Measurements from ENCODE around the gene SYT6.

SYT6 gene

GRCh38 chr1:114082304-114082630 is 71.4 kb downstream of the SYT6 start:
- Histone ChIP-seq H3K79me2 (ENCODE audit: insufficient read depth, low read depth) (no peaks in the 10 kb centered on the region), H3K9ac (no peak overlapping the region), H4K20me1 (ENCODE audit: insufficient read depth) (no peaks in the 10 kb centered on the region), H3K4me1 (ENCODE audit: low read depth, poor library complexity, severe bottlenecking) (no peaks in the 10 kb centered on the region), H3K4me2 (no peak overlapping the region), H3K36me3 (ENCODE audit: insufficient read depth) (no peaks in the 10 kb centered on the region), H3K4me3 (IDR thresholded peaks at IDR 0.05; ENCODE audit: insufficient read depth, low read depth, low read length) (no peak overlapping the region), H3K27ac (no peak overlapping the region), H2AFZ (ENCODE audit: low read depth) (no peak overlapping the region), H3K27me3 (ENCODE audit: insufficient read depth, low read depth) (no peaks in the 10 kb centered on the region)
- TF ChIP-seq CTCF (conservative IDR thresholded peaks at IDR 0.05; ENCODE audit: low read depth, low read length): no peak

- Histone ChIP-seq H3K4me3 (IDR thresholded peaks at IDR 0.05; ENCODE audit: insufficient read depth, low read depth, low read length) (no peak overlapping the region), H4K20me1 (ENCODE audit: insufficient read depth) (no peaks in the 10 kb centered on the region), H3K27ac (no peak overlapping the region), H3K4me2 (no peak overlapping the region), H2AFZ (ENCODE audit: low read depth) (no peak overlapping the region), H3K79me2 (ENCODE audit: insufficient read depth, low read depth) (no peaks in the 10 kb centered on the region), H3K4me1 (ENCODE audit: low read depth, poor library complexity, severe bottlenecking) (no peaks in the 10 kb centered on the region), H3K27me3 (ENCODE audit: insufficient read depth, low read depth) (no peaks in the 10 kb centered on the region), H3K36me3 (ENCODE audit: insufficient read depth) (no peaks in the 10 kb centered on the region), H3K9ac (no peak overlapping the region)
- TF ChIP-seq CTCF (conservative IDR thresholded peaks at IDR 0.05; ENCODE audit: low read depth, low read length): no peak
These were observed 72.0 kb downstream of the SYT6 start for GRCh38 chr1:114081437-114082303.

GRCh38 chr1:114080511-114081436 is 72.9 kb downstream of the SYT6 start:
- H3K27ac ChIP-seq: no peak overlapping the region
- H3K4me2 ChIP-seq: no peak overlapping the region

More at GRCh38 chr1:114080511-114081436, 72.9 kb downstream of the SYT6 start:
- Histone ChIP-seq H3K79me2 (ENCODE audit: insufficient read depth, low read depth) (no peaks in the 10 kb centered on the region), H3K36me3 (ENCODE audit: insufficient read depth) (no peaks in the 10 kb centered on the region), H3K4me1 (ENCODE audit: low read depth, poor library complexity, severe bottlenecking) (peaks cover 9% of the 10 kb centered on the region), H4K20me1 (ENCODE audit: insufficient read depth) (no peaks in the 10 kb centered on the region), H3K4me3 (IDR thresholded peaks at IDR 0.05; ENCODE audit: insufficient read depth, low read depth, low read length) (no peak overlapping the region), H2AFZ (ENCODE audit: low read depth) (no peak overlapping the region), H3K9ac (no peak overlapping the region), H3K27me3 (ENCODE audit: insufficient read depth, low read depth) (no peaks in the 10 kb centered on the region)
- no peak for TF ChIP-seq CTCF (conservative IDR thresholded peaks at IDR 0.05; ENCODE audit: low read depth, low read length)
